ENCODE data around the gene RAB11FIP3. TPM values are rescaled to one million over a fixed set of nuclear protein-coding genes. Genes with fewer than 3 reads are reported as not detected.

RAB11FIP3 gene
- polyA plus RNA-seq, 1 of the 3 experiments (the other 2 are of a cell fraction), result 24.8 TPM

DNA sequence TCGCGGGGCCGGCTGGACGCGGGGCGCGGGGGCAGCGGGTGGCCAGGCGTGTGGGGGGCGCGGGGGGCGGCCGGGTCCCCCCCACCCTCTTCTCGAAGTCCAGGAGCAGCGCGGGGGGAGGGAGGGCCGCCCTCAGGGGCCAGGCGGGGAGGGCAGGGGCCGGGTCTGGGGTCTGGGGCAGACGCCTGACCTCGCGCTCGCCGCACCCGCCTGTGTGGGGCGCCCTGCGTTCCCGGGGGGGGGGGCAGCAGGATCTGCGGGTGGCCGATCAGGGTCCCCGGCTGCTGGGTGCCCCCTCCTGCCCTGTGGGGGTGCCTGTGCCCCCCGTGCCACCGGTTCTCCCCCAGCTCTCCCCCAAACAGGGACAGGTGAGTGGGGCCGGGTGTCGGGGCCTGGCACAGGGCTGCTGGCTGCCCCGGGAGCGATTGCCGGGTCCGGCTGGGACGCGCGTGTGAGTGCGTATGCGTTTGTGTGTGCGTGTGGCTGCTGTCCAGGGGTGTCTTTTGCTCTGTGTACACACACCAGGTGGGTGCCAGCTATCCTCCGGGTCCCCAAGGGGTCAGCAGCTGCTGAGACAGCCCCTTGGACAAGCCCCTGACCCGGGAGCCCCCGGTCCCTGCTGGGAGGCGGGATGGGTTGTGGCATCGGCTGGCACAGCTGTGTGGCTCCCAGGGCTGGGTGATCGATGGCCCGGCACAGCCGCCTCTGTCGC, 135.4 kb downstream of the RAB11FIP3 start:
- H3K4me3 ChIP-seq (ENCODE audit: low read depth in 2 of 2, low read length in 1 of 2), result no peak overlapping the region
- H3K4me1 ChIP-seq (ENCODE audit: control insufficient read depth in 1 of 2, insufficient read depth in 2 of 2, low read depth in 1 of 2, low read length in 1 of 2), result peaks cover under 1 to 20% of the 10 kb centered on the region in 2 experiments; a peak in 1 of 4 replicates
- H3K9ac ChIP-seq, result no peak overlapping the region
- H3K9me2 ChIP-seq, result no peaks in the 10 kb centered on the region
- WGBS (ENCODE audit: low lambda C conversion rate), result 0% methylated on average over 2 of the region's 54 CpGs
- H3K79me2 ChIP-seq (ENCODE audit: insufficient read depth), result no peaks in the 10 kb centered on the region
- no peaks in the 10 kb centered on the region for H3K36me3 ChIP-seq (replicated peaks in 1 of 2; ENCODE audit: control insufficient read depth in 1 of 2, insufficient read depth in 2 of 2, low read length in 1 of 2)
- ChIA-PET POLR2A (no interaction called here), CTCF (interaction anchor here (0.6 to 1.2 kb wide), 3 partner anchors 14 to 27 kb away, joined by 3 read pairs; no protein-coding TSS in a partner anchor)
- DNase-seq, result peak; percentile 60
- H4K20me1 ChIP-seq (ENCODE audit: insufficient read depth), result no peaks in the 10 kb centered on the region
- H3K9me3 ChIP-seq, result no peaks in the 10 kb centered on the region
- no peak overlapping the region for H2AFZ ChIP-seq (ENCODE audit: low read depth)
- H3F3A ChIP-seq (replicated peaks; ENCODE audit: insufficient read depth), result no peaks in the 10 kb centered on the region
- H3K27ac ChIP-seq (ENCODE audit: low read depth in 2 of 2, low read length in 1 of 2), result no peak overlapping the region
- no peak overlapping the region for H3K4me2 ChIP-seq
- TF ChIP-seq FOSL2 (IDR thresholded peaks at IDR 0.05; ENCODE audit: borderline replicate concordance, low read depth) (no peak), JUND (IDR thresholded peaks at IDR 0.05) (no peak), NFIC (IDR thresholded peaks at IDR 0.05; ENCODE audit: borderline replicate concordance) (no peak), RXRA (IDR thresholded peaks at IDR 0.05; ENCODE audit: borderline replicate concordance, low read depth) (no peak), MXI1 (IDR thresholded peaks at IDR 0.05; ENCODE audit: low read depth, low read length) (no peak), RFX5 (IDR thresholded peaks at IDR 0.05; ENCODE audit: low read length) (no peak), RAD21 (IDR thresholded peaks at IDR 0.05; ENCODE audit: low read length) (no peak), FOXM1 (IDR thresholded peaks at IDR 0.05; ENCODE audit: low read depth) (no peak)
- TF ChIP-seq, protein P1, sequence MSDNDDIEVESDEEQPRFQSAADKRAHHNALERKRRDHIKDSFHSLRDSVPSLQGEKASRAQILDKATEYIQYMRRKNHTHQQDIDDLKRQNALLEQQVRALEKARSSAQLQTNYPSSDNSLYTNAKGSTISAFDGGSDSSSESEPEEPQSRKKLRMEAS (IDR thresholded peaks at IDR 0.05; ENCODE audit: low read depth), result no peak
- H3K27me3 ChIP-seq (ENCODE audit: insufficient read depth), result peaks cover 27% of the 10 kb centered on the region

DNA sequence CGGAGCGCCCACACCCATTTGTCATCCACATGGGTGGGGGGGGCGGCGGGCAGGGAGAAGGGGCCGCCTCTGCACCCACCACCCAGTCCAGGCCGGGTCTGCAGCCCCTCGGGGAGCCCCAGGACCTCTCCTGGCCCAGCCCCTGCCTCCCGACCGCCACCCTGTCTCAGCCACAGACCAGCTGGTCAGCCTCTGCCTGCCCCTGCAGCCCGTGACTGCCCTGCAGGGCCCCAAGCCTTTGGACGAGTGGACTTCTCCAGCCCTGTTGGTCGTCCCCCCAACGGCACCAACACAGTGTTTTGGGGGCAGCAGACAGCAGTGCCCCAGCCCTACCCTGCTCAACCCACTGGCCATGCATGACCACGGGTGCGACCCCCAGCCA, 136.0 kb downstream of the RAB11FIP3 start:
- WGBS (ENCODE audit: low lambda C conversion rate), result 69% methylated on average over 7 of the region's 15 CpGs
- CTCF ChIA-PET, result interaction anchor here (0.6 to 1.2 kb wide), 3 partner anchors 14 to 27 kb away, joined by 3 read pairs; no protein-coding TSS in a partner anchor

More for the DNA sequence above, 136.0 kb downstream of the RAB11FIP3 start:
- TF ChIP-seq, protein P2, sequence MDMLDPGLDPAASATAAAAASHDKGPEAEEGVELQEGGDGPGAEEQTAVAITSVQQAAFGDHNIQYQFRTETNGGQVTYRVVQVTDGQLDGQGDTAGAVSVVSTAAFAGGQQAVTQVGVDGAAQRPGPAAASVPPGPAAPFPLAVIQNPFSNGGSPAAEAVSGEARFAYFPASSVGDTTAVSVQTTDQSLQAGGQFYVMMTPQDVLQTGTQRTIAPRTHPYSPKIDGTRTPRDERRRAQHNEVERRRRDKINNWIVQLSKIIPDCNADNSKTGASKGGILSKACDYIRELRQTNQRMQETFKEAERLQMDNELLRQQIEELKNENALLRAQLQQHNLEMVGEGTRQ (IDR thresholded peaks at IDR 0.05; ENCODE audit: borderline replicate concordance, low read depth, low read length), result no peak
- TF ChIP-seq, protein P3, sequence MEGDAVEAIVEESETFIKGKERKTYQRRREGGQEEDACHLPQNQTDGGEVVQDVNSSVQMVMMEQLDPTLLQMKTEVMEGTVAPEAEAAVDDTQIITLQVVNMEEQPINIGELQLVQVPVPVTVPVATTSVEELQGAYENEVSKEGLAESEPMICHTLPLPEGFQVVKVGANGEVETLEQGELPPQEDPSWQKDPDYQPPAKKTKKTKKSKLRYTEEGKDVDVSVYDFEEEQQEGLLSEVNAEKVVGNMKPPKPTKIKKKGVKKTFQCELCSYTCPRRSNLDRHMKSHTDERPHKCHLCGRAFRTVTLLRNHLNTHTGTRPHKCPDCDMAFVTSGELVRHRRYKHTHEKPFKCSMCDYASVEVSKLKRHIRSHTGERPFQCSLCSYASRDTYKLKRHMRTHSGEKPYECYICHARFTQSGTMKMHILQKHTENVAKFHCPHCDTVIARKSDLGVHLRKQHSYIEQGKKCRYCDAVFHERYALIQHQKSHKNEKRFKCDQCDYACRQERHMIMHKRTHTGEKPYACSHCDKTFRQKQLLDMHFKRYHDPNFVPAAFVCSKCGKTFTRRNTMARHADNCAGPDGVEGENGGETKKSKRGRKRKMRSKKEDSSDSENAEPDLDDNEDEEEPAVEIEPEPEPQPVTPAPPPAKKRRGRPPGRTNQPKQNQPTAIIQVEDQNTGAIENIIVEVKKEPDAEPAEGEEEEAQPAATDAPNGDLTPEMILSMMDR (IDR thresholded peaks at IDR 0.05), result no peak
- no peak for TF ChIP-seq GABPA (IDR thresholded peaks at IDR 0.05; ENCODE audit: low read depth)
- no peak for TF ChIP-seq SMC3 (IDR thresholded peaks at IDR 0.05; ENCODE audit: low read depth, low read length)
- TF ChIP-seq RXRA (IDR thresholded peaks at IDR 0.05; ENCODE audit: borderline replicate concordance, low read depth), result no peak
- no peak for TF ChIP-seq TCF12 (IDR thresholded peaks at IDR 0.05)
- TF ChIP-seq SIN3A (IDR thresholded peaks at IDR 0.05; ENCODE audit: borderline replicate concordance, low read depth, low read length), result no peak
- TF ChIP-seq, protein P4, sequence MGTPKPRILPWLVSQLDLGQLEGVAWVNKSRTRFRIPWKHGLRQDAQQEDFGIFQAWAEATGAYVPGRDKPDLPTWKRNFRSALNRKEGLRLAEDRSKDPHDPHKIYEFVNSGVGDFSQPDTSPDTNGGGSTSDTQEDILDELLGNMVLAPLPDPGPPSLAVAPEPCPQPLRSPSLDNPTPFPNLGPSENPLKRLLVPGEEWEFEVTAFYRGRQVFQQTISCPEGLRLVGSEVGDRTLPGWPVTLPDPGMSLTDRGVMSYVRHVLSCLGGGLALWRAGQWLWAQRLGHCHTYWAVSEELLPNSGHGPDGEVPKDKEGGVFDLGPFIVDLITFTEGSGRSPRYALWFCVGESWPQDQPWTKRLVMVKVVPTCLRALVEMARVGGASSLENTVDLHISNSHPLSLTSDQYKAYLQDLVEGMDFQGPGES (IDR thresholded peaks at IDR 0.05; ENCODE audit: low read depth, low read length), result no peak
- TF ChIP-seq EZH2phosphoT487 (IDR thresholded peaks at IDR 0.05; ENCODE audit: borderline replicate concordance, low read depth), result no peak
- TF ChIP-seq EP300 (IDR thresholded peaks at IDR 0.05; ENCODE audit: borderline replicate concordance in 1 of 2, low read depth in 1 of 2, low read length in 1 of 2), result no peak
- TF ChIP-seq FOXJ3 (CRISPR knock-in tag; IDR thresholded peaks at IDR 0.05), result no peak
- TF ChIP-seq RFX5 (IDR thresholded peaks at IDR 0.05; ENCODE audit: low read length), result no peak
- no peak for TF ChIP-seq ELF1 (IDR thresholded peaks at IDR 0.05)
- no peak for TF ChIP-seq NFIC (IDR thresholded peaks at IDR 0.05; ENCODE audit: borderline replicate concordance)
- no peak for TF ChIP-seq TAF1 (IDR thresholded peaks at IDR 0.05; ENCODE audit: borderline replicate concordance, low read depth, low read length)
- no peak for TF ChIP-seq NRF1 (IDR thresholded peaks at IDR 0.05; ENCODE audit: low read depth, low read length)
- TF ChIP-seq POLR2AphosphoS5 (IDR thresholded peaks at IDR 0.05; ENCODE audit: low read depth, low read length), result no peak
- Histone ChIP-seq H3K4me2 (no peak overlapping the region), H3K36me3 (replicated peaks in 1 of 2; ENCODE audit: control insufficient read depth in 1 of 2, insufficient read depth in 2 of 2, low read length in 1 of 2) (no peaks in the 10 kb centered on the region), H3K79me2 (ENCODE audit: insufficient read depth) (no peaks in the 10 kb centered on the region), H3K4me3 (ENCODE audit: low read depth in 2 of 2, low read length in 1 of 2) (no peak overlapping the region), H3K9me3 (no peaks in the 10 kb centered on the region), H3K27me3 (ENCODE audit: insufficient read depth) (peaks cover 27% of the 10 kb centered on the region), H3K9ac (no peak overlapping the region), H3K9me2 (no peaks in the 10 kb centered on the region), H3K4me1 (ENCODE audit: control insufficient read depth in 1 of 2, insufficient read depth in 2 of 2, low read depth in 1 of 2, low read length in 1 of 2) (peaks cover 6 to 24% of the 10 kb centered on the region in 2 experiments; a peak in 1 of 4 replicates), H3F3A (replicated peaks; ENCODE audit: insufficient read depth) (no peaks in the 10 kb centered on the region), H2AFZ (ENCODE audit: low read depth) (no peak overlapping the region), H3K27ac (ENCODE audit: low read depth in 2 of 2, low read length in 1 of 2) (no peak overlapping the region), H4K20me1 (ENCODE audit: insufficient read depth) (no peaks in the 10 kb centered on the region)
- POLR2A ChIA-PET, result no interaction called here
- DNase-seq, result no peak
